ENCODE measurements around the gene LYZL1.
"Not testable (repeated sequence)": the region's sequence is repeated elsewhere in the genome, so short reads cannot be mapped to it uniquely, and the experiment has no call there.

The LYZL1 gene

DNA sequence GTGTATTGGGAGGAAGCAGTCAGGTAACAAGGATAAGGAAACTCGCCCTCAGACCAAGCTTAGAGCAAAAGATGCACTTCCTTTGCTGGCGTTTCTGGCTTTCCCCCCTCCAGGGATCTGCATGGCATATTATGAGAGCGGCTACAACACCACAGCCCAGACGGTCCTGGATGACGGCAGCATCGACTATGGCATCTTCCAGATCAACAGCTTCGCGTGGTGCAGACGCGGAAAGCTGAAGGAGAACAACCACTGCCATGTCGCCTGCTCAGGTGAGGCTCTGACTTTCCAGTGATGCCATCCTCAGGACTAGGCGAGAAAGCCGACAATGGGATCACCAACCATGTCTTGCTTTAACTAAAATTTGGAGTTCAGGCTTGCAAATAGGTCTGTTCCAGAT lies 3.5 kb downstream of the LYZL1 start:
- H3K27me3 ChIP-seq (ENCODE audit: control insufficient read depth, insufficient read depth, low read length); H3K36me3 ChIP-seq (ENCODE audit: control insufficient read depth, insufficient read depth, low read length); H3K9ac ChIP-seq (ENCODE audit: low read length); H3K9me3 ChIP-seq (ENCODE audit: control insufficient read depth, low read length); H3K4me1 ChIP-seq (ENCODE audit: control insufficient read depth, insufficient read depth, low read length); H3K4me3 ChIP-seq (ENCODE audit: low read length): not testable (repeated sequence)

DNA sequence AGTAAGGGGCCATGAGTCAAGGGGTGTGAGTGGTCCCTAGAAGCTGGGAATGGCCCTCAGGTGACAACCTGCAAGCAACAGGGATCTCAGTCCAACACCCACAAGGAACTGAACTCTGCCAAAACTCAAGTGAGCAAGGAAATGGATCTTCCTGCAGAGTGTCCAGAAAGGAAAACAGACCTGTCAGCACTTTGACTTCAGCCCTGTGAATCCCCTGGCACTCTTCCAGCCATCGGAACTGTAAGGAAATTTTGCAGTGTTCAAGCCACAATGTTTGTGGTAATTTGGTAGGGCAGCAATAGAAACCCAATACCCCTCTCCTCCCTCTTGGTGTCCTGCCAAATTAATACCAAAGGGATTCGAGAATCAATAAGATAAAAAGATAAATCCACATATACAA lies 6.9 kb downstream of the LYZL1 start:
- Histone ChIP-seq H3K9ac (ENCODE audit: low read length) (no peak overlapping the region), H3K36me3 (ENCODE audit: control insufficient read depth, insufficient read depth, low read length) (no peaks in the 10 kb centered on the region), H3K27me3 (ENCODE audit: control insufficient read depth, insufficient read depth, low read length) (no peaks in the 10 kb centered on the region), H3K4me3 (ENCODE audit: low read length) (no peak overlapping the region), H3K4me1 (ENCODE audit: control insufficient read depth, insufficient read depth, low read length) (no peaks in the 10 kb centered on the region), H3K9me3 (ENCODE audit: control insufficient read depth, low read length) (no peaks in the 10 kb centered on the region)

DNA sequence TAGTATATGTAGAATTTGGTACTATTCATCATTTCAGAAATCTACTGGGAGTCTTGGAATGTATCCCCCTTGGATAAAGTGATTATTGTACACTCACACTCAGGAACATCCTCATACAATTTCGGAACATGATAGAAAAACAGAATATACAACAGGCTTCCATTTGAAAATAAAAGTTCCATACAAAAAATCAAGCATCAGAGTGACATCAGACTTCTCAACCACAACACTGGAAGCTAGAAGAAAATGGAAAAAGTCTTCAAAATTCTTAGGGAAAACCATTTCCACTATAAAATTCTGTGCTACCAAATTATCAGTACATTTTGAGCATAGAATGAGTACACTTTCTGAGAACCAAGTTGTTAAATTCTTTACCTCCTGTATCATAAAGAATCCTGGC lies 8.8 kb downstream of the LYZL1 start:
- Histone ChIP-seq H3K36me3 (ENCODE audit: control insufficient read depth, insufficient read depth, low read length) (no peaks in the 10 kb centered on the region), H3K4me1 (ENCODE audit: control insufficient read depth, insufficient read depth, low read length) (no peaks in the 10 kb centered on the region), H3K9ac (ENCODE audit: low read length) (no peak overlapping the region), H3K27me3 (ENCODE audit: control insufficient read depth, insufficient read depth, low read length) (no peaks in the 10 kb centered on the region), H3K9me3 (ENCODE audit: control insufficient read depth, low read length) (no peaks in the 10 kb centered on the region), H3K4me3 (ENCODE audit: low read length) (no peak overlapping the region)

DNA sequence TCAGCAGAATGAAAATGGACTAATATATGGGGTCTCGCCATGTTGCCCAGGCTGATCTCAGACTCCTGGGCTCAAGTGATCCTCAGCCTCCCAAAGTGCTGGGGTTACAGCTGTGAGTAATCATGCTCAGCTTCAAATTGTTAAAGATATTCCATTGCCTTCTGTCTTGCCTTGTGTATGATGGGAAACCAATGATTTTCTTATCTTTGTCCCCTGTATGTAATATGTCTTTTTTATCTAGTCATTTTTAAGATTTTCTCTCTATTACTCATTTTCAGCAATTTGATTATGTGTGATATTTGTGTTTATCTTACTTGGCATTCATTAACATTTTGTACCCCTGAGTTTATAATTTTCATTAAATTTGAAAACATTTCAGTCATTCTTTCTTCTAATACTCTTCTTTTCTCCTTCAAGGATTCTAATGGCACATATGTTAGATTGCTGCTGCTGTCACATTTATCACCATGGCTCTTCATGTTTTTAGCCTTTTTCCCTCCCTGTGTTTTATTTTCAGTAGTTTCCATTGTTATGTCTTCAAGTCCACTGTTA lies 12.6 kb downstream of the LYZL1 start:
- no peak overlapping the region for H3K9ac ChIP-seq (ENCODE audit: low read length)
- H3K4me1 ChIP-seq (ENCODE audit: control insufficient read depth, insufficient read depth, low read length), result no peaks in the 10 kb centered on the region
- H3K27me3 ChIP-seq (ENCODE audit: control insufficient read depth, insufficient read depth, low read length), result no peaks in the 10 kb centered on the region
- no peaks in the 10 kb centered on the region for H3K9me3 ChIP-seq (ENCODE audit: control insufficient read depth, low read length)
- H3K4me3 ChIP-seq (ENCODE audit: low read length), result no peak overlapping the region
- H3K36me3 ChIP-seq (ENCODE audit: control insufficient read depth, insufficient read depth, low read length), result no peaks in the 10 kb centered on the region

DNA sequence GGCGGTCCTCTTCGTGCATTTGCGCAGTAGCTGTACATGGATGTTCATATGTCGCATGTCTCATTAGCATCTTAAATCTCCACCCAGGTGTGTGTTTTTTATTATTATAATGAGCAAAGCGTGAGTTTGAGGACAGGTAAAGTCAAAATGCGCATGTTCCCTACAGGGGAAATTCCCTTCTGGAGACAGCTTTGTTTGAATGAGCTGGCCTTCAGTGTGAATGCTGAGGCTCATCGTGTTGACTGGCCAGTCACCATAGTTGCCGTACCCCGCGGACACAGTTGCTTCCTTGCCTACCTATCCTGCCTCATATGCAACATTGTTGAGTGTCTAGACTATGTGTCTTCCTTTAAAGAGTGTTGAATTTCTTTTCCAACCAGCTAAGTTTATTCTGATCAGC lies 13.6 kb downstream of the LYZL1 start:
- Histone ChIP-seq H3K27me3 (ENCODE audit: control insufficient read depth, insufficient read depth, low read length) (no peaks in the 10 kb centered on the region), H3K9me3 (ENCODE audit: control insufficient read depth, low read length) (no peaks in the 10 kb centered on the region), H3K4me3 (ENCODE audit: low read length) (no peak overlapping the region), H3K9ac (ENCODE audit: low read length) (no peak overlapping the region), H3K4me1 (ENCODE audit: control insufficient read depth, insufficient read depth, low read length) (no peaks in the 10 kb centered on the region), H3K36me3 (ENCODE audit: control insufficient read depth, insufficient read depth, low read length) (no peaks in the 10 kb centered on the region)

DNA sequence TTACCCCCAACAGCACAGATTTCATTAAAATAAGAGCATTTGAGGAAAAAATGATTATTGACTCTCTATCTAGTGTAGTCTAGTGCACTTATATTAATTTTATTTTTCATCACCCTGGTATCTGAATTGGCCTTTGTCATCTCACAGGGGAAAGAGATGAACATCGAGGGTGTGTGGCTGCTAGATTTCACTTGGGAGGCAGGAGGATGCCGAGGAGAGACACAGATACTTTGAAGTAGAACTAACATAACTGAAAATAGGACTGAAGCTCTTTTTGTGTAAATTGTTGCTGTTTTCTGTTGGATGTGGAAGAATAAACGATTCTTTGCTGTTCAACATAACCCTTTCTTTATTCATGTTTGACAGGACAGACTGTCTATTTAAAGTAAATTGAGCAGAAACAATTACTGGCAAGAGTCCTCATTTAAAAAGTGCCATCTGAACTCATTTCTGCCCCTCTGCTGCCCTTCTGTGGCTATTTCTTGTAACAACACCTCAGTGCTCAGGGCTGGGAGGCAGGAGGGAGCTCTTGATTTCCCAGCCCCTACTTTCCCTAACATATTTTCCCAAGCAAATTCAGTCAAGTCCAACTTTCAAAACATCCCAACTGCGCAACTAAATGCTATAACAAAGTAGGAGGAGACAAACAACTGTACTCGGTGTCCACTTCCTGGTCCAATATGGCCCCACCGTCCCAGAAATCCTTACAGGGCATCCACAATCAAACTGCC lies 15.6 kb downstream of the LYZL1 start:
- H3K4me3 ChIP-seq (ENCODE audit: low read length), result no peak overlapping the region
- peak overlapping the region; percentile 11 for H3K9ac ChIP-seq (ENCODE audit: low read length)
- no peaks in the 10 kb centered on the region for H3K4me1 ChIP-seq (ENCODE audit: control insufficient read depth, insufficient read depth, low read length)
- no peaks in the 10 kb centered on the region for H3K27me3 ChIP-seq (ENCODE audit: control insufficient read depth, insufficient read depth, low read length)
- H3K9me3 ChIP-seq (ENCODE audit: control insufficient read depth, low read length), result no peaks in the 10 kb centered on the region
- H3K36me3 ChIP-seq (ENCODE audit: control insufficient read depth, insufficient read depth, low read length), result no peaks in the 10 kb centered on the region

DNA sequence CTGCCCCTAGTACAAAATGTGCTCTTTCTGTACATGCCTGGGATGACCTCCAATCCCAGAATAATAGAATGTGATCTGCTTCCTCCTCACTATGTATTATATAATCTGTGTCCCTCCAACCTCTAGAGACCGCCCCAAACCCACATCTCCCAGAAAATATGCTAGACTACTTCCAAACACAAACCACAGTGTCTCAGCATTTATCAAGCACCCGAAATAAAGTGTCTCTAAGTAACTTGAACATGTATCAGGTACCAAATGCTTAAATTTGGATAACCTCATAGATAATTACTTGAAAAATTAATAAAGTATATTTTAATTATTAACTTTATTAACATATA lies 16.1 kb downstream of the LYZL1 start:
- H3K9ac ChIP-seq (ENCODE audit: low read length), result peak overlapping the region; percentile 11
- no peaks in the 10 kb centered on the region for H3K27me3 ChIP-seq (ENCODE audit: control insufficient read depth, insufficient read depth, low read length)
- no peaks in the 10 kb centered on the region for H3K36me3 ChIP-seq (ENCODE audit: control insufficient read depth, insufficient read depth, low read length)
- H3K4me3 ChIP-seq (ENCODE audit: low read length), result no peak overlapping the region
- H3K4me1 ChIP-seq (ENCODE audit: control insufficient read depth, insufficient read depth, low read length), result no peaks in the 10 kb centered on the region
- no peaks in the 10 kb centered on the region for H3K9me3 ChIP-seq (ENCODE audit: control insufficient read depth, low read length)

DNA sequence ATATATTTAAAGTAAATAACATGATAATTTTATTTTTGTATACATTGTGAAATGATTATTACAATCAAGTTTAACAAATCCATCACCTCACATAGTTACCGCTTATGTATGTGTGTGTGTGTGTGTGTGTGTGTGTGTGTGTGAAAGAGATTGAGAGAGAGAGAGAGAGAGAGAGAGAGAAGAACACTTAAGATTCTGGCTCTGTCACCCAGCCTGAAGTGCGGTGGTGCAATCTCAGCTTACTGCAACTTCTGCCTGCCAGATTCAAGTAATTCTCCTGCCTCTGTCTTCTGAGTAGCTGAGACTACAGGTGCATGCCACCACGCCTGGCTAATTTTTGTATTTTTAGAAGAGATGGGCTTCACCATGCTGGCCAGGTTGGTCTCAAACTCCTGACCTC lies 17.8 kb downstream of the LYZL1 start:
- Histone ChIP-seq H3K36me3 (ENCODE audit: control insufficient read depth, insufficient read depth, low read length) (no peaks in the 10 kb centered on the region), H3K4me3 (ENCODE audit: low read length) (no peak overlapping the region), H3K9me3 (ENCODE audit: control insufficient read depth, low read length) (no peaks in the 10 kb centered on the region), H3K4me1 (ENCODE audit: control insufficient read depth, insufficient read depth, low read length) (no peaks in the 10 kb centered on the region), H3K27me3 (ENCODE audit: control insufficient read depth, insufficient read depth, low read length) (no peaks in the 10 kb centered on the region), H3K9ac (ENCODE audit: low read length) (no peak overlapping the region)

DNA sequence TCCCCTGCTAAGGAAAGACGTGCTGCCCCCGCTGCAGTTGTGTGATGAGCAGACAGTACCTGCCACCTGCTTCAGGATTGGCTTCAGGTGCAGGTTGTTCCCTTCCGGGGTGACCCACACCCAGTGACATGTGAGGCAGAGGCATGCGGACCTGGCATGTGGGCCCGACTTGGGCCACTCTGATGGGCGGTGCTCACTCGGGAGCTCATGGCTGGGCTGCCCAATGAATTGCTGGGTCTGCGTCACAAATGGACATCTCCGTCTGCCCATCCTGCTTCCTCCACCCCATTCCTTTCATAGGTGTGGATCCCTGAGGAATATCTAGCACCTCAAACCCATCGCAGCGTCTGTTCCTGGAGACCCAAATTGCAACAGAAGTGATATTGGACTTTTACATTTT lies 19.3 kb downstream of the LYZL1 start:
- H3K4me3 ChIP-seq (ENCODE audit: low read length); H3K27me3 ChIP-seq (ENCODE audit: control insufficient read depth, insufficient read depth, low read length); H3K4me1 ChIP-seq (ENCODE audit: control insufficient read depth, insufficient read depth, low read length); H3K9ac ChIP-seq (ENCODE audit: low read length); H3K9me3 ChIP-seq (ENCODE audit: control insufficient read depth, low read length); H3K36me3 ChIP-seq (ENCODE audit: control insufficient read depth, insufficient read depth, low read length): not testable (repeated sequence)

DNA sequence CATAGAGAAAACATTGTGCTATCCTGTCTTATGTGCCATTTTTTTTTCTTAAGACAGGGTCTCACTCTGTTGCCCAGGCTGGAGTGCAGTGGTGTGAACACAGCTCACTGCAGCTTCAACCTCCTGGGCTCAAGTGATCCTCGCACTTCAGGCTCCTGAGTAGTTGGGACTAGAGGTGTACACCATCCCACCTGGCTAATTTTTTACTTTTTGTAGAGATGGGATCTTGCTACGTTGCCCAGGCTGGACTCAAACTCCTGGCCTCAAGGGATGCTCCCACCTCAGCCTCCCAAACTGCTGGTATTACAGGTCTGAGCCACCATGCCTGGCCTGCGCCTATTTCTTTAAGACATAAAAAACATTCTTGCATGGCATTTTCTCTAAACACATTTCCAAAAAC lies 20.6 kb downstream of the LYZL1 start:
- Histone ChIP-seq H3K4me1 (ENCODE audit: control insufficient read depth, insufficient read depth, low read length) (no peaks in the 10 kb centered on the region), H3K27me3 (ENCODE audit: control insufficient read depth, insufficient read depth, low read length) (no peaks in the 10 kb centered on the region), H3K4me3 (ENCODE audit: low read length) (no peak overlapping the region), H3K36me3 (ENCODE audit: control insufficient read depth, insufficient read depth, low read length) (no peaks in the 10 kb centered on the region), H3K9ac (ENCODE audit: low read length) (no peak overlapping the region), H3K9me3 (ENCODE audit: control insufficient read depth, low read length) (no peaks in the 10 kb centered on the region)

DNA sequence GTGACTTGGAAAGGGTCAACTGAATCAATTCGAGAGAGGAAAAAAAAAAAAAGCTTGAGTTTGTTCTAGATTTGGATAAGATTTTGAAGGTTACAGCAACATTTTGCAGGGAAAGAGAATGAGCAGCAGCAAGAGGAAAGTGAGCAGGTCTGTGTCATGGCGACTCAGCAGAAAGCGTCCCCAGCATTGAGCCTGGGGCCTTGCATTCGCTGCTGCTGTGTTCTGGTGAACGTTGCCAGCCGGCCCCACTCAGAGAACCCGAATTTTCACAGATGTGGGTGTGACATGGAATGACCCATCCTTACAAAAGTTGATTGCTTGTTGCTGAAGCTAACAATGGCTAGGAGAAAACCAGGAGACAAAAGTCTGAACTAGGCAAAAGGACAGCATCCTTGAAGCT lies 21.6 kb downstream of the LYZL1 start:
- not testable (repeated sequence) for H3K27me3 ChIP-seq (ENCODE audit: control insufficient read depth, insufficient read depth, low read length)

DNA sequence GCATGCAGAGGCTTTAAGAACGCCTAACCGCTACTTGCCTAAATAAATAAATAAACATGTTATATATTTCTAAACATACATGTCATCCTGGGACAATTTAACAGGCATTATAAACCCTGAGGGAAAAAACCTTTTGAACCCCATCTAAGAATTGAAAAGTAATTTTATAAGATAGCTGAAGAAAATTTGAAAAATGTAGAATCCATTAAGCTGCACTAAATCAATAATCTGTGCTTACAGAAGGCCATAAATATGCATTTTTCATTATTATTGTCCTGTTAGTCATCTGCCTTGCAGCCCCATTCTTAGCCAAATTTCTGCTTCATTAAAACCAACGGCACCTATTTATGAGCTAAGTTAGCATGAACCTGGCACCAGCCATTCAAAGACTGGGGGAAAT lies 24.2 kb downstream of the LYZL1 start:
- Histone ChIP-seq H3K4me3 (ENCODE audit: low read length) (no peak overlapping the region), H3K4me1 (ENCODE audit: control insufficient read depth, insufficient read depth, low read length) (no peaks in the 10 kb centered on the region), H3K36me3 (ENCODE audit: control insufficient read depth, insufficient read depth, low read length) (no peaks in the 10 kb centered on the region), H3K27me3 (ENCODE audit: control insufficient read depth, insufficient read depth, low read length) (no peaks in the 10 kb centered on the region), H3K9me3 (ENCODE audit: control insufficient read depth, low read length) (no peaks in the 10 kb centered on the region), H3K9ac (ENCODE audit: low read length) (no peak overlapping the region)

More for the DNA sequence above, 21.6 kb downstream of the LYZL1 start:
- H3K9ac ChIP-seq (ENCODE audit: low read length); H3K36me3 ChIP-seq (ENCODE audit: control insufficient read depth, insufficient read depth, low read length); H3K4me1 ChIP-seq (ENCODE audit: control insufficient read depth, insufficient read depth, low read length); H3K9me3 ChIP-seq (ENCODE audit: control insufficient read depth, low read length); H3K4me3 ChIP-seq (ENCODE audit: low read length): not testable (repeated sequence)

DNA sequence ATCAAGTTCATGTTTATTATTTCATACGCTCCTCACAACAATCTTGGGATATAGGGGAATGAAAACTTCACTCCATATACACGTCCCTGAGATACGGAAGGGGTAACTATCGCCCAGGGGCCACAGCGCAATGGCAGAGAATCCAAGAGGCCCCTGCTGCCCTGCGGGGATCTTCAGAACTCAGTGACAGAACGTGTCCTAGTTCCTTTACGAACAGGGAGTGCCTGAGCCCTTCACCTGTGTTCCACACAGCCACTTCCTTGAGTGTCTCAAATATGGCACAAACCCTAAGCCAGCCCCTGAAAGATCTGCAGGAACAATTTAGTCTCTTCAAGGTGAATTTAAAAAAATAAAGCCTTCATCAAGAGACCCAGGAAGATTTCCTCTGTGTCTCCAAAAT lies 25.9 kb downstream of the LYZL1 start:
- Histone ChIP-seq H3K9me3 (ENCODE audit: control insufficient read depth, low read length) (no peaks in the 10 kb centered on the region), H3K4me3 (ENCODE audit: low read length) (no peak overlapping the region), H3K9ac (ENCODE audit: low read length) (no peak overlapping the region), H3K27me3 (ENCODE audit: control insufficient read depth, insufficient read depth, low read length) (peaks cover 5% of the 10 kb centered on the region), H3K4me1 (ENCODE audit: control insufficient read depth, insufficient read depth, low read length) (no peaks in the 10 kb centered on the region), H3K36me3 (ENCODE audit: control insufficient read depth, insufficient read depth, low read length) (no peaks in the 10 kb centered on the region)

Data from mucosa of stomach (tissue), 1 donor.